Muscle layer of duodenum (tissue), 2 donors: ENCODE measurements around the gene RGPD6.
"Not testable (repeated sequence)": the region's sequence is repeated elsewhere in the genome, so short reads cannot be mapped to it uniquely, and the experiment has no call there.

Source experiments
- H3K27ac ChIP-seq: one replicate; pipeline ENCODE4 v1.7.0; 2013; ENCODE audit warnings: mild to moderate bottlenecking, low read length
- H3K27me3 ChIP-seq: one replicate; pipeline ENCODE4 v1.7.0; 2013; ENCODE audit warnings: low read depth, mild to moderate bottlenecking, control low read depth, low read length
- H3K36me3 ChIP-seq, 2 donors: one replicate each; pipeline ENCODE4 v1.7.0; 2013; ENCODE audit warnings: low read length in 2 of 2, control low read depth in 1 of 2, mild to moderate bottlenecking in 1 of 2; ENCODE audit not compliant: insufficient read depth in 2 of 2, control insufficient read depth in 1 of 2
- H3K4me1 ChIP-seq, 2 donors: one replicate each; pipeline ENCODE4 v1.7.0; 2013; ENCODE audit warnings: low read length in 2 of 2, mild to moderate bottlenecking in 2 of 2, control low read depth in 1 of 2, moderate library complexity in 1 of 2; ENCODE audit not compliant: insufficient read depth in 2 of 2, control insufficient read depth in 1 of 2
- H3K4me3 ChIP-seq, 2 donors: one replicate each; pipeline ENCODE4 v1.7.0; 2013; ENCODE audit warnings: low read length in 2 of 2, low read depth in 1 of 2, mild to moderate bottlenecking in 1 of 2
- H3K9me3 ChIP-seq, 2 donors: one replicate each; pipeline ENCODE4 v1.7.0; 2013; ENCODE audit warnings: low read length in 2 of 2, control low read depth in 1 of 2, mild to moderate bottlenecking in 1 of 2; ENCODE audit not compliant: control insufficient read depth in 1 of 2
- donor health status: healthy.

Gene RGPD6

GRCh38 chr2:110476952-110477351 lies 100.1 kb downstream of the RGPD6 start:
- not testable (repeated sequence) for H3K4me1 ChIP-seq, H3K27ac ChIP-seq, H3K4me3 ChIP-seq, H3K9me3 ChIP-seq, H3K36me3 ChIP-seq, H3K27me3 ChIP-seq

GRCh38 chr2:110475627-110476359 lies 101.2 kb downstream of the RGPD6 start:
- not testable (repeated sequence) for H3K27ac ChIP-seq, H3K9me3 ChIP-seq, H3K36me3 ChIP-seq, H3K27me3 ChIP-seq, H3K4me3 ChIP-seq, H3K4me1 ChIP-seq

GRCh38 chr2:110474898-110475297 lies 102.1 kb downstream of the RGPD6 start:
- not testable (repeated sequence) for H3K36me3 ChIP-seq, H3K4me3 ChIP-seq, H3K27me3 ChIP-seq, H3K9me3 ChIP-seq, H3K4me1 ChIP-seq, H3K27ac ChIP-seq

GRCh38 chr2:110473059-110473358 lies 104.0 kb downstream of the RGPD6 start:
- H3K27me3 ChIP-seq, H3K9me3 ChIP-seq: not testable (repeated sequence)

GRCh38 chr2:110472171-110473058 lies 104.6 kb downstream of the RGPD6 start, which contains the start of gene LIMS4:
Gene LIMS4, minus strand, starts transcription at chr2:110472816. Its CDS starts 38 bp downstream, at chr2:110472778.
- H3K27me3 ChIP-seq, H3K27ac ChIP-seq, H3K4me3 ChIP-seq, H3K4me1 ChIP-seq, H3K9me3 ChIP-seq, H3K36me3 ChIP-seq: not testable (repeated sequence)

More at GRCh38 chr2:110473059-110473358, 104.0 kb downstream of the RGPD6 start:
- H3K36me3 ChIP-seq, H3K27ac ChIP-seq, H3K4me3 ChIP-seq, H3K4me1 ChIP-seq: not testable (repeated sequence)

GRCh38 chr2:110468921-110469320 lies 108.1 kb downstream of the RGPD6 start:
- not testable (repeated sequence) for H3K36me3 ChIP-seq, H3K27me3 ChIP-seq, H3K4me1 ChIP-seq, H3K27ac ChIP-seq, H3K4me3 ChIP-seq, H3K9me3 ChIP-seq

- not testable (repeated sequence) for H3K27ac ChIP-seq, H3K36me3 ChIP-seq, H3K27me3 ChIP-seq, H3K9me3 ChIP-seq, H3K4me1 ChIP-seq, H3K4me3 ChIP-seq
Observed at GRCh38 chr2:110465312-110465711, 111.7 kb downstream of the RGPD6 start.
